Activated naive CD8-positive, alpha-beta T cell treated with anti-CD3 and anti-CD28 coated beads, Interleukin-2, amount 50 U/mL, for 16 hours (primary cell): ENCODE measurements around the gene PGAP3.
"Not testable (repeated sequence)": the region's sequence is repeated elsewhere in the genome, so short reads cannot be mapped to it uniquely, and the experiment has no call there.

Experiments
- DNase-seq: peaks from one replicate; pipeline ENCODE4 v3.0.0-alpha.2; 2020; ENCODE audit warnings: low read depth, low spot score

PGAP3 gene, protein sequence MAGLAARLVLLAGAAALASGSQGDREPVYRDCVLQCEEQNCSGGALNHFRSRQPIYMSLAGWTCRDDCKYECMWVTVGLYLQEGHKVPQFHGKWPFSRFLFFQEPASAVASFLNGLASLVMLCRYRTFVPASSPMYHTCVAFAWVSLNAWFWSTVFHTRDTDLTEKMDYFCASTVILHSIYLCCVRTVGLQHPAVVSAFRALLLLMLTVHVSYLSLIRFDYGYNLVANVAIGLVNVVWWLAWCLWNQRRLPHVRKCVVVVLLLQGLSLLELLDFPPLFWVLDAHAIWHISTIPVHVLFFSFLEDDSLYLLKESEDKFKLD

DNA sequence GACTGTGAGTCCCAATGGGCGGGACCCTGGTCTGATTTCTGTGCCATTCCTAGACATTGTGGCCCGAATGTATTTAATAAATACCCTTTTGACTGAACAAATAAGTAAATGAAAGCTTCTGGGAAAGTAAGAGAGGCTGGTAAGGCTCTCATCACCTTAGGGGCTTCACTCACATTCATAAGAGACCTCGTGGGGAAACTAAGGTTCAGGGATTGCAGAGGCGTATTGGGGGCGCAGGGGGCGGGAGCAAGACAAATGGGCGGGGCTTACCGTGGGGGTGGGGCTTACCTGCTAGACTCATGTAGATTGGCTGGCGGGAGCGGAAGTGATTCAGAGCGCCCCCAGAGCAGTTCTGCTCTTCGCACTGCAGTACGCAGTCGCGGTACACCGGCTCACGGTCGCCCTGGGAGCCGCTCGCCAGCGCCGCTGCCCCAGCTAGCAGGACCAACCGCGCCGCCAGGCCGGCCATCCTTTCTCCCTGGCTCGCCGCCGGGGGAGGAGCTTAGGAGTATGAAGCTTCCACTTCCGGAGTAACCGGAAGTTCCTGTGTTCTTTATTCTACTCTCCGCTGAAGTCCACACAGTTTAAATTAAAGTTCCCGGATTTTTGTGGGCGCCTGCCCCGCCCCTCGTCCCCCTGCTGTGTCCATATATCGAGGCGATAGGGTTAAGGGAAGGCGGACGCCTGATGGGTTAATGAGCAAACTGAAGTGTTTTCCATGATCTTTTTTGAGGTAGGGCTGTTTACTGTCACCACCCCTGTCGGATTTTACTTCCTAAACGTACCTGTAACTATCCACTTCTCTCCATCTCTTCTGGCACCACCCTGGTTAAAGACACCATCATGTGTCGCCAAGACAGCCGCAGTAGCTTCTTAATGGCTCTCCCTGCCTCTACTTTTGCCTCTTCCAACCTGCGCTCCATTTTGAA is at the start of gene PGAP3:
Gene PGAP3, minus strand, starts transcription at position 512 of the 929 bp plus-strand sequence. Its CDS starts 43 bp downstream, at position 469.
- peak; percentile 65 for DNase-seq

DNA sequence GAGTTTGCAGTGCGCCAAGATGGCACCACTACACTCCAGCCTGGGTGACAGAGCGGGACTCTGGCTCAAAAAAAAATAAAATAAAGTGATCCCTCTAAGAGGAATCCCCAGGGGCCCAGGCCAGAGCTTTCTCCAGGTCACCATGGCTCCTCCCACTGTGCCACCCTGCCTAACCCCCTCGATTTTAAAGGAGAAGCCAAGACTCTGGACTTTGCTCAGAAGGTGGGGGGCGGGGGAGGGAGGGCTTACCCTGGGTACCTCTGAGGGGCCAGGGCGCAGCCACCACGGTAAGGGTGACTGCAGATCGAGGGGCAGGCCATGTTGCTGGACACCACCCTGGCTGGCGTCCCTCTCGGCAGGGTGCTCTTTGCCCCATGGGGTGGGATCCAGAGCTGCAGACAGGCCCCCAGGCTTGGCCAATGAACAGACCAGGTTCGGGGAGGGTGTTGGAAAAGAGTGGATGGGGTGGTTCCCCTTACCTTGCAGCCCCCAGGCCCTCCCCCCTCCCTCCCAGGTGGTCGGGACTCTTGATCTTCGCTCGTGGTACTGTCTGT is 49.4 kb upstream of the PGAP3 start:
- no peak for DNase-seq

DNA sequence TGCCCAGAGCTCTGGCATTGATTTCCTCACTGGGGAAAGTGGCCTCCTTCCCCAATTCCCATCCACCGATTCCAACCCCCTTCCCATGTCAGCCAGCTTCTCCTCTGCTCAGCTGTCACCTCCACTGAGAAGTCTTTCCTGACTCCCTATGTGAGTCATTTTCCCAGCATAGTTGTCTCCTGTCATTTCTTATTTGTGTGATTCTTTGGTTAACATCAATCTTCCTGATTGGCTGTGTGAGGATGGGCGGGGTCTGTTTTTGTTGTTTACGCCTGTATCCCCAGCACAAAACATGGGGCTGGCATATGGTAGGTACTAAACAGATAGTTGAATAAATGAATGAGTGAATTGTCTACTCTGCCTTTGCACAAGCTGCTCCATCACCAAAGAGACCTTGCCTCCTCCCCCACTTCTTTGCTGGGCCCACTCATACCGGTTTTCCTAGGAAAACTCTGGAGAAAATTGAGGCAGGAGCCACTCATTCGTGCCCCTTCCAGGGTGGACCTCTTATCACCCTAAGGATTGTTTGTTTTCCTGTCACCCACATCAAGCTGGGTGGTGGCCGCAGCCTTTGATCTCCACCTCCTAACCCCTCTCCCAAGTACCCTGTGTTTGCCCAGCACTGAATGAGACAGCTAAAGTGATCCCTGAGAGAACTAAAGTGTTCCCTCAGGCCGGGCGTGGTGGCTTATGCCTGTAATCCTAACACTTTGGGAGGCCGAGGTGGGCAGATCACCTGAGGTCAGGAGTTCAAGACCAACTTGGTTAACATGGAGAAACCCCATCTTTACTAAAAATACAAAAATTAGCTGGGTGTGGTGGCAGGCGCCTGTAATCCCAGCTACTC is 48.7 kb upstream of the PGAP3 start:
- DNase-seq = no peak

DNA sequence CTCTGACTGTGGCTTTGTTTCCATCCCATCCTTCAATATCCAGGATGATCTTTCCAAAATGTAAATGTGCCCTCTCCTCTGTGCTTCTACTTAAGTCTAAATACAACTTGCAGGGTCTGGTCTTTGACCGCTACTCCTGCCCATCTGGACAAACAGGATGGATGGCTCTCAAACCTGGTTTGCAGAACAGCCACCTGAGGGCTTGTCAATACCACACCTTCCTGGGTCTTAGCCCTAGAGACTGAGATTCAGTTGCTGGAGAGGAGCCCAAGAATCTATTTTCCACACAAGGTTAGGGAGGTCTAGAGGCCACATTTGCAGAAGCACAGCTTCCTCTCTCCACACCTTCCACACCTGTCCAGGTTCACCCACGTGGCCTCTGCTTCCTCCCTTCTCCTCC is 48.0 kb upstream of the PGAP3 start:
- DNase-seq = no peak

DNA sequence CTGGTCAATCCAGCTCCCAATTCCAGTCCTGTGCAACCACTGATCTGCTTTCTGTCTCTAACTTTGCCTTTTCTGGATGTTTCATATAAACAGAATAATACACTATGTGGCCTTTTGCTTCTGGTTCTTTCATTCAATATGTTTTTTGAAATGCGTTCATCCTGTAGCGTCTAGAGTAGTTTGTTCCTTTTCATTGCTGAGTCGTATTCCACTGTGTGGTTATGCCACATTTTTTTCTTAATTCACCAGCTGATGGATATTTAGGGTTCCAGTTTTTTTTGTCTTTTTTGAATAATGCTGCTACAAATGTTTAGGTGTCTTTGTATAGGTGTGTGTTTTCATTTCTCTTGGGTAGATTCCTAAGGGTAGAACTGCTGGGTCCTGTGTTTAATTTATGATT is 44.7 kb upstream of the PGAP3 start:
- DNase-seq = no peak

DNA sequence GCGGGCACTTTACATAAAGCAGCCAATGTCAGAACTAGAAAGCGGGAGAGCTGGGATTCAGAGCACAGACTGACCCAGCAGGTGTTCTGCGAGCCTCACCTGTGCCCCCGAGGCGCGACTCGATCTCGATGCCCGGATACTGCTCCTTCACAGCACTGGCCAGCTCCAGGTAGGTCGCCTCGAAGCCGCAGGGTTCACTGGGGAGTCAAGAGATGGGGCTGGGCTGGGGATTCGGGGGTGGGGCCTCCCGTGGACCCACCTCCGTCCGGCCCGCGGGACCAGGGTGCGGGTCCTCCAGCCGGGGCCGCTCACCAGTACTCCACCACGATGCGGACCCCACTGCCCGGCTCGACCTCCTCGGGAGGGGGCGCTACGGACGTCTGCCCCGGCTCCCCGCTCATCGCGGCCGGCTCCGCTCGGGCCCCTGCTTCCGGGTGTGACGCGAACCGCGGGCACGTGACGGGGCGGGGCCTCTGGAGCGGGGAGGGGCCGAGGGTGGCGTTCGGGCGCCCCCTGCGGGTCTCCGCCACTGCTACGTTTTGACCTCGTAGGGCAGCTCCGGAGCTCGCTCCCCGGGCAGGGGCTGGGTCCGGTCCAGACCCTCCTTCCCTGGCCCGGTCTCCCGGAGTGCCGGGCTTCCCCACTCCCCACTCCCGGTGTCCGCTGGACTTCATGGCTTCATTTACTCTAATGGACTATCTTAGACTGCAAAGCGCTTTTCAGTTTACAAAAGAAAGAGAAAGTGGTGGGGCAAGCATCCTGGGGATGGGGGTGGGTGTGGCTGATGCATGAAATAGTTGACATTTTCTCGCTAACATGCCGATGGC is 42.5 kb upstream of the PGAP3 start, which contains the start of gene MIEN1:
Gene MIEN1, minus strand, starts transcription at position 438 of the 827 bp plus-strand sequence. Its CDS starts 37 bp downstream, at position 401.
- peak; percentile 89 for DNase-seq

DNA sequence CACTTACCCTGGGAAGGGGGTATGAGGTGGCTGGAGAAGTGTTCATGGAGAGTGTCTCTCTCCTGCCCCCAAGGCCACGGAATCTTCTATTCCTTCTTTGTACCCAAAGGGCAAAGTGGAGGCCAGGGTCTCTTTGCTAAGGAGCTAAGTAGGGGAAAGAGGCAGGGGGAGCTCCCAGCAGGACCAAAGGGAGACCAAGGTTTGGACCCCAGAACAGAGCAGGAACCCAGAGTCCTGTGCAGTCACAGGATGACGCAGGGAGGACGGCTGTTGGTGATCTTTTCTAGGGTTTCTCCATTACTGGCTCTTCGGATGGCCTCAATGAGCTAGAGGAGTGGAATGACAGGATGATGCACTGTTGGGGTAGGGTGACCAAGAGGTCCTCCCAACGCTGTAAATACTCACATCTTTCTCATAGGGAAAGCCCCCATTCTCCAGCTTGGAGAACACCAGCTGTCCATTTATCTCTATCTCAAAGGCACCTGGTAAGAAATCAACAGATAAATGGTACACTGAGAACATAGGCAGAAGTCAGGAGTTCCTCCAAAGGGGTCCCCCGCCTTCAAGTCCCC is 41.5 kb upstream of the PGAP3 start:
- DNase-seq = no peak

DNA sequence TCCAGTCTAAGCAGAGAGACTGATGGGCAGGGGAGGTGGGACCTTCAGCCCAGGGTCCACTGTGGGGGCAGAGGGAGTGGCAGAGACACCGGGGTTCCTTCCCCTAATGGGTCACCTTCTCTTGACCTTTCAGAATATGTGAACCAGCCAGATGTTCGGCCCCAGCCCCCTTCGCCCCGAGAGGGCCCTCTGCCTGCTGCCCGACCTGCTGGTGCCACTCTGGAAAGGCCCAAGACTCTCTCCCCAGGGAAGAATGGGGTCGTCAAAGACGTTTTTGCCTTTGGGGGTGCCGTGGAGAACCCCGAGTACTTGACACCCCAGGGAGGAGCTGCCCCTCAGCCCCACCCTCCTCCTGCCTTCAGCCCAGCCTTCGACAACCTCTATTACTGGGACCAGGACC is 39.7 kb upstream of the PGAP3 start:
- DNase-seq = no peak

DNA sequence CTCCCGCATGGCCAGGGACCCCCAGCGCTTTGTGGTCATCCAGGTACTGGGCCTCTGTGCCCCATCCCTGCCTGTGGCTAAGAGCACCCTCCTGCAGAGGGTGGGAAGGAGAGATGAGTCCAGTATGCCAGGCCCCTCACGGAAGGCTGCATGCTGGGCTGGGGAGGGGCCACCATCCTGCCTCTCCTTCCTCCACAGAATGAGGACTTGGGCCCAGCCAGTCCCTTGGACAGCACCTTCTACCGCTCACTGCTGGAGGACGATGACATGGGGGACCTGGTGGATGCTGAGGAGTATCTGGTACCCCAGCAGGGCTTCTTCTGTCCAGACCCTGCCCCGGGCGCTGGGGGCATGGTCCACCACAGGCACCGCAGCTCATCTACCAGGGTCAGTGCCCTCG is 38.8 kb upstream of the PGAP3 start:
- DNase-seq = no peak

DNA sequence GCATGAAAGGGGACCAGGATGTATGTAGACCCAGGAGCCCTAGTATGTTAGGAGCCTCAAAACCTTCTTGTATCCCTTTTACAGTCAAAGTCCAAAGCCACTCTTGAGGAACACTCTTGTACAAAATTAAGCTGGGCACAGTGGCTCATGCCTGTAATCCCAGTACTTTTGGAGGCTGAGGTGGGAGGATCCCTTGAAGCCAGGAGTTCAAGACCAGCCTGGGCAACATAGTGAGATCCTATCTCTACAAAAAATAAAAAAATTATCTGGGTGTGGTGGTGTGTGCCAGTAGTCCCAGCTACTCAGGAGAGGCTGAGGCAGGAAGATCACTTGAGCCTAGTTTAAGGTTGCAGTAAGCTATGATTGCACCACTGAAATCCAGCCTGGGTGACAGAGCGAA is 38.1 kb upstream of the PGAP3 start:
- DNase-seq = not testable (repeated sequence)

DNA sequence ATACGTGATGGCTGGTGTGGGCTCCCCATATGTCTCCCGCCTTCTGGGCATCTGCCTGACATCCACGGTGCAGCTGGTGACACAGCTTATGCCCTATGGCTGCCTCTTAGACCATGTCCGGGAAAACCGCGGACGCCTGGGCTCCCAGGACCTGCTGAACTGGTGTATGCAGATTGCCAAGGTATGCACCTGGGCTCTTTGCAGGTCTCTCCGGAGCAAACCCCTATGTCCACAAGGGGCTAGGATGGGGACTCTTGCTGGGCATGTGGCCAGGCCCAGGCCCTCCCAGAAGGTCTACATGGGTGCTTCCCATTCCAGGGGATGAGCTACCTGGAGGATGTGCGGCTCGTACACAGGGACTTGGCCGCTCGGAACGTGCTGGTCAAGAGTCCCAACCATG is 36.9 kb upstream of the PGAP3 start:
- no peak for DNase-seq

DNA sequence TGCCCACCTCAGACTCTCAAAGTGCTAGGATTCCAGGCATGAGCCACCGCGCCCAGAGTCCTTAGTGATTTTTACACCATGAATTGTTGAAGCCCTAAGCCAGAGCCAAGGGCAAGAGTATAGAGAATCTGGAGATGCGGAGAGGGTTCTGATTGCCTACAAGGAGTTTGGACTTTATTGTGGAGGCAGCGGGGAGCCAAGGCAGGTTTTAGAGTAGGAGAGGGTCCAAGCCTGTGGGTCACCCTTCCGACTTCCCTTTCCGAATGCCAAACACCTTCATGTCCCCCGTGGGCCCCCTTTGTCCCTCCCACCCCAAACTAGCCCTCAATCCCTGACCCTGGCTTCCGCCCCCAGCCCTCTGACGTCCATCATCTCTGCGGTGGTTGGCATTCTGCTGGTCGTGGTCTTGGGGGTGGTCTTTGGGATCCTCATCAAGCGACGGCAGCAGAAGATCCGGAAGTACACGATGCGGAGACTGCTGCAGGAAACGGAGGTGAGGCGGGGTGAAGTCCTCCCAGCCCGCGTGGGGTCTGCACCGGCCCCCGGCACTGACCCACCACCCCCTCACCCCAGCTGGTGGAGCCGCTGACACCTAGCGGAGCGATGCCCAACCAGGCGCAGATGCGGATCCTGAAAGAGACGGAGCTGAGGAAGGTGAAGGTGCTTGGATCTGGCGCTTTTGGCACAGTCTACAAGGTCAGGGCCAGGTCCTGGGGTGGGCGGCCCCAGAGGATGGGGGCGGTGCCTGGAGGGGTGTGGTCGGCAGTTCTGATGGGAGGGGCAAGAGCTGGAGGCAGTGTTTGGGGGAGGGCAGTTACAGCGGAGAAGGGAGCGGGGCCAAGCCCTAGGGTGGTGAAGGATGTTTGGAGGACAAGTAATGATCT is 35.4 kb upstream of the PGAP3 start:
- DNase-seq = no peak

DNA sequence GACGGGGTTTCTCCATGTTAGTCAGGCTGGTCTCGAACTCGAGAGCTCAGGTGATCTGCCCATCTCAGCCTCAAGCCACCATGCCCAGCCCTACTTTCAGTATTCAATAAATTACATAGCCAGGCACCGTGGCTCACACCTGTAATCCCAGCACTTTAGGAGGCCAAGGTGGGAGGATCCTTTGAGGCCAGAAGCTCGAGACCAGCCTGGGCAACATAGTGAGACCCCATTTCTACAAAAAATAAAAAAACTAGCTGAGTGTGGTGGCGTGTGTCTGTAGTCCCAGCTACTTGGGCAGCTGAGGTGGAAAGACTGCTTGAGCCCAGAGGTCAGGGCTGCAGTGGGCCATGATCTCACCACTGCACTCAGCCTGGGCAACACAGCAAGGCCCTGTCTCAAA is 34.2 kb upstream of the PGAP3 start:
- no peak for DNase-seq

DNA sequence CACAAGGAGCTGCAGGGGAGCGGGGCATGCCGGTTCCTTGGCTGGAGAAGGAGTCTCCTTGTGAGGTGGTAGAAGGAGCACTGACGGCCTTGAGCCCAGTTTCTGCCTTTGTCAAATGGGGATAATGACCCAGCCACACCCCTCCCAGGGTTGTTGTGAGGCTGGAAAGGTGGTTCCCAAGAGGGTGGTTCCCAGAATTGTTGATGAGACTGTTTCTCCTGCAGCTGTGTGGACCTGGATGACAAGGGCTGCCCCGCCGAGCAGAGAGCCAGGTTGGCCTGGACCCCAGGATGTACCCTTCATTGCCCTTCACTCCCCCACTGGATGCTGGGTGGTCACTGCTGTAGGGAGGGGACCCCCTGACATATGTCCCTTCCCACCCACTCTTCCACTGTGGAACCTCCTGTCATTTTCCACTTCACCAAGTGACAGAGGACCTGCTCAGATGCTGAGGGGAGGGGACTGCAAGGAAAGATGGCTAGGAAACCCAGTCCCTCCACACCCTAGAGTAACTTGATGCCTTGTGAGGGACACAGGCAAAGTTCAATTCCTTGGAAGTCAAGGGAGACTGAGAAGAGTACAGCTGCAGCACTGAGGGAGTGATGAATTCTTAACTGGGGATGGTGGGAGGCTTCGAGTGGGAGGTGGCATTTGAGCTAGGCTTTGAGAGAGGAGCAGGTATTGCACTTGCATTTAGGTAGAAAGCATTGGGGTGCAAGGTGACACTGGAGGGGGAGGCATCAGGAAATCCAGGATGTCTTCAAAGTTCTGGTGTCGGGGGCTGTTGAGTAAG is 31.9 kb upstream of the PGAP3 start:
- no peak for DNase-seq

DNA sequence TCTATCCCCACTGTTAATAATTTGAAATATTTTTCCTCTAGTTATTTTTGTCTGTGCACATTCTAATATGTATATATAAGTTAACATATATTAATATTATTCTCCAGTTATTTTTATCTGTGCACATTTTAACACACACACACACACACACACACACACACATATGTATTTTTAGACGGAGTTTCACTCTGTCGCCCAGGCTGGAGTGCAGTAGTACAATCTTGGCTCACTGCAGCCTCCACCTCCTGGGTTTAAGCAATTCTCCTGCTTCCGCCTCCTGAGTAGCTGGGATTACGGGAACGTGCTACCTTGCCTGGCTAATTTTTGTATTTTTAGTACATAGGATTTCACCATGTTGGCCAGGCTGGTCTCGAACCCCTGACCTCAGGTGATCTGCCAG is 29.8 kb upstream of the PGAP3 start:
- DNase-seq = no peak

DNA sequence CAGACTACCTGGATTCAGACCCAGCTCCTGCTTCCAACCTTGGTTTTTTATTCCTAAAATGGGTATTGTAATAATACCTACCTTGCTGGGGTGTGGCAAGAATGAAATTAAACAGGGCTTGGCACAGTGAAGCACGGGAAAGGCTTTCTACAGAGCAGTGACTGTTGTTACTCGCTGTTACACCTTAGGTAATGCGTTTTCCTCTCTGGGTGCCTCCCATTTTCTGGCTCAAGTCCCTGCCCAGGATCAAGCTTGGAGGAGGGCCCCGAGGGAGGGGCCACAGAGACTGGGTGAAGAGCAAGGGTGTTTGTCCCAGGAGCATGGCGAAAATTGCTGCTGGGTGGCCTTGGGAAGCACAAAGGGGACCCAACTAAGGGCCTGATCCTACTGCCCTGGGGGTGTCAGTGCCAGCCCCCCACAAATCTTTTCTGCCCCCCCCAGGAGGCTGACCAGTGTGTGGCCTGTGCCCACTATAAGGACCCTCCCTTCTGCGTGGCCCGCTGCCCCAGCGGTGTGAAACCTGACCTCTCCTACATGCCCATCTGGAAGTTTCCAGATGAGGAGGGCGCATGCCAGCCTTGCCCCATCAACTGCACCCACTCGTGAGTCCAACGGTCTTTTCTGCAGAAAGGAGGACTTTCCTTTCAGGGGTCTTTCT is 29.2 kb upstream of the PGAP3 start:
- no peak for DNase-seq

DNA sequence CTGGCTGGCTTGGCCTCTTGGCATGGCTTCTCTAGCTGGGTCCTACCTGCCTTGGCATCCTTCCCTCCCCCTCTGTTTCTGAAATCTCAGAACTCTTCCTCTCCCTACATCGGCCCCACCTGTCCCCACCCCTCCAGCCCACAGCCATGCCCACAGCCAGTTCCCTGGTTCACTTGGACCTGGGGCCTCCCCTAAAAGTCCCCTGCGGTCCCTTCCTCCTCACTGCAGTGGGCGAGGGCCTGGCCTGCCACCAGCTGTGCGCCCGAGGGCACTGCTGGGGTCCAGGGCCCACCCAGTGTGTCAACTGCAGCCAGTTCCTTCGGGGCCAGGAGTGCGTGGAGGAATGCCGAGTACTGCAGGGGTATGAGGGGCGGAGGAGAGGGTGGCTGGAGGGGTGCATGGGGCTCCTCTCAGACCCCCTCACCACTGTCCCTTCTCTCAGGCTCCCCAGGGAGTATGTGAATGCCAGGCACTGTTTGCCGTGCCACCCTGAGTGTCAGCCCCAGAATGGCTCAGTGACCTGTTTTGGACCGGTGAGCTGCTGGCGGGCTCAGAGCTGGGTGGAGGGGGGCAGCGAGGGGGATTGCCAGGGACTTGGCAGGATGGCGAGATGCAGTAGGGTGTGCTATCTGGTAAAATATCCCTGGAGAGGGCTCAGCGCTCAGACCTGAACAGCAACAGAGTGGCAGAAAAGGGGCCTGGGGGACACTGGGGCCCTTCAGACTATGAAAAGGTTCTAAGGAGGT is 28.4 kb upstream of the PGAP3 start:
- no peak for DNase-seq
